ENCODE measurements around the gene METTL22. TPM values are rescaled to one million over a fixed set of nuclear protein-coding genes. Genes with fewer than 3 reads are reported as not detected.

The METTL22 gene
- total and polyA plus RNA-seq, 12 donors = 8.4 to 67.1 (median 25.3) TPM

DNA sequence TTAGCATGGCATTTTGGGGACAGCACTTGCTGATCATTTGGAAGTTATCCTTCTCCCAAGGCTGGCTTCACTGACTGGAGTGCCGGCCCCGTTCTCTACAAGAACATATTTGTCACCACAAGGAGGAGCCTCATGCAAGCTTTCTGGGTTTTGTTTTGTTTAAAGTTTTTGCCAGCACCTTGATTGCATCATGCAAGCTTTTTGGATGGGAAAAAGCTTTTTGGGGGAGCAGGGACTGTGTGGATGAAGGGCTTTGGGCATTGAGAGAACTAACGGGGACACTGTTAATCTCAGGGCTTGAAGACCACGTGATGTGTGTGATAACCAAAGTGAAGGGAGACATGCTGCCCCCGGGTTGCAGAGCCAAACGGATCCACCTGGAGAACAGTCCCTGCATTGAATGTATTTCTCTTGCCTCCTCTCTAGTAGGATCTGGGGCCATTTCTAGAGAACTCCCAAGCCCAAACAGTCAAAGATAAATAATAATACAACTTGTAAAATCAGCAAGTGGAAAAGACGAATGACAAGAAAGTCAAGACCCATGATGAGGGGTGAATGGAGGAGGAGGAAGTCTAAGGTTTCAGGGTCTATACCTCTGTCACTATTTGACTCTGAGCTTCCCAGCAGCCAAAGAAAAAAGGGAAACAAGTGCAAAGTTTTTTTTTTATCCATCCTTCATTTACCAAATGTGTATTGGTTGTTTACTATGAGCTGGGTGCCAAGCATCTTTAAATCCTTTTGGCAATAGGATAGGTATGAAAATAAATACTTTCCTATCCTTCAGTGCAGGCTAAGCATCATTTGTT, 48.4 kb upstream of the METTL22 start:
- DNase-seq = peak in 3 of 7 donors; percentile 20 to 34 (median 28)
- no peaks in the 10 kb centered on the region for H3K36me3 ChIP-seq (replicated peaks in 1 of 2)
- TF ChIP-seq POLR2A (IDR thresholded peaks at IDR 0.05) = no peak
- TF ChIP-seq, protein P1, sequence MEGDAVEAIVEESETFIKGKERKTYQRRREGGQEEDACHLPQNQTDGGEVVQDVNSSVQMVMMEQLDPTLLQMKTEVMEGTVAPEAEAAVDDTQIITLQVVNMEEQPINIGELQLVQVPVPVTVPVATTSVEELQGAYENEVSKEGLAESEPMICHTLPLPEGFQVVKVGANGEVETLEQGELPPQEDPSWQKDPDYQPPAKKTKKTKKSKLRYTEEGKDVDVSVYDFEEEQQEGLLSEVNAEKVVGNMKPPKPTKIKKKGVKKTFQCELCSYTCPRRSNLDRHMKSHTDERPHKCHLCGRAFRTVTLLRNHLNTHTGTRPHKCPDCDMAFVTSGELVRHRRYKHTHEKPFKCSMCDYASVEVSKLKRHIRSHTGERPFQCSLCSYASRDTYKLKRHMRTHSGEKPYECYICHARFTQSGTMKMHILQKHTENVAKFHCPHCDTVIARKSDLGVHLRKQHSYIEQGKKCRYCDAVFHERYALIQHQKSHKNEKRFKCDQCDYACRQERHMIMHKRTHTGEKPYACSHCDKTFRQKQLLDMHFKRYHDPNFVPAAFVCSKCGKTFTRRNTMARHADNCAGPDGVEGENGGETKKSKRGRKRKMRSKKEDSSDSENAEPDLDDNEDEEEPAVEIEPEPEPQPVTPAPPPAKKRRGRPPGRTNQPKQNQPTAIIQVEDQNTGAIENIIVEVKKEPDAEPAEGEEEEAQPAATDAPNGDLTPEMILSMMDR (IDR thresholded peaks at IDR 0.05) = peak; percentile 18 to 47 (median 35)
- no peak overlapping the region for H3K4me3 ChIP-seq
- intact Hi-C loops (cut with DNase I) = loop anchor here in 1 of 2 donors (5.0 kb wide), 1 partner anchor 84 kb away; no protein-coding TSS in a partner anchor
- no peaks in the 10 kb centered on the region for H3K9me3 ChIP-seq (replicated peaks in 1 of 3)
- 29 to 36% (median 30%) methylated on average over 7 of the region's 7 CpGs for WGBS, 4 donors
- no peaks in the 10 kb centered on the region for H3K4me1 ChIP-seq (replicated peaks in 1 of 2)
- peaks cover 4% of the 10 kb centered on the region for H3K27me3 ChIP-seq
- H3K27ac ChIP-seq = no peak overlapping the region

DNA sequence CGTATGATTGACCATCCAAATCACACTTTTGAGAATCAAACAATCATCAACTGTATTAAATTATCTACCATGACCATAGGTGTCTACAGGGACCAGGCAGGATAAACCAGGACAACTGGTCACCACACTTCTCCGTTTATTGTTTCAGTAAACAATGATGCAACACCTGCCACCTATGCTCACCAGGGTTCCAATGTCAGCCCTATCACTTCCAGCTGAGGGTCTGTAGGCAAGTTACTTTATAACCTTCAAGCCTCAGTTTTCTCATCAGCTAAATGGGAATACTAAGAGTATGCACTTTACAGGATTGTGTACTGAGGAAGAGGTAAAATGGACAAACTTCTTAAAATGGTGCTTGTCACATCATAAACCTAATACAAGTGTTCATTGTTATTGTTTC, 46.1 kb upstream of the METTL22 start:
- no peaks in the 10 kb centered on the region for H3K36me3 ChIP-seq (replicated peaks in 1 of 2)
- no peaks in the 10 kb centered on the region for H3K9me3 ChIP-seq (replicated peaks in 1 of 3)
- no peaks in the 10 kb centered on the region for H3K4me1 ChIP-seq (replicated peaks in 1 of 2)
- no peak overlapping the region for H3K4me3 ChIP-seq
- no peak for DNase-seq
- WGBS, 4 donors = 66 to 77% (median 71%) methylated on average over 2 of the region's 2 CpGs
- intact Hi-C loops (cut with DNase I) = no loop called here
- TF ChIP-seq, protein P1 (IDR thresholded peaks at IDR 0.05) = no peak
- TF ChIP-seq POLR2A (IDR thresholded peaks at IDR 0.05) = no peak
- no peak overlapping the region for H3K27ac ChIP-seq
- H3K27me3 ChIP-seq = peaks cover 4% of the 10 kb centered on the region

DNA sequence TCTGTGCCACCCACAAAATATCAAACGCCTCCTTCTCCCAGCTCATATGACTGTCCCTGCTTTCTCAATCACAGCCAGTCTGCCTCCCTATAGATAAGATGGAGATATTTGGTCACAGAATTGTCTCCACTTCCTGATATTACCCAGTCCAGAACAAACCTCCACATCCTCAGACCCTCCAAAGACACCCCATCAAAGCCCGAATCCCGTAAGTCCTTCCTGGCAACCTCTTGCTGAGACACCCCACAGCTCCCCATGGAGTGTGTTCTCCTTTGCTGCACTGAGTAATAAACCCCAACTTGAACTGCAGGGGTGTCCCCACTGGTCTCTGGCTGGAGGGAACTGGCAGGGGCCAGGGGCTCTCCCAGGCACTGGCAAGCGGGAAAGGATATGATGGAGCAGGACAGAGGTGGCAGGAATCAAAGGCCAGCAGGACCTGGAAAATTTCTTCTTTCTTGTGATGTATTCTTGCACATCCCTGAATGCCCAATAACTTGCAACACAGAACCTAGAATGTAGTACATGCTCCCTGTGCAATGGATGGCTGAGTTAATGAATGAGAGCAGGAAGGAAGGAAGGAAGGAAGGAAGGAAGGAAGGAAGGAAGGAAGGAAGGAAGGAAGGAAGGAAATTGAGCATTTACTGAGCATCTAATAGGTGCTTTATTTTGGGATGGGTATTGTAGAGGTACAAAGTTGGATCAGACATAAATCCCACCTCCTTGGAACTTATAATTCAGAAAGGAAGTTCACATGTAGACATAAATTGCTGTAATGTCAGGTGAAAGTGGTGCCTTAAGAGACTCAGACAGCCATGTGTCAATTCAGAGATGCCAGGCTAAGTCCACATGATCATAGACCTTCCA, 45.1 kb upstream of the METTL22 start:
- TF ChIP-seq POLR2A (IDR thresholded peaks at IDR 0.05) = no peak
- TF ChIP-seq, protein P1 (IDR thresholded peaks at IDR 0.05) = no peak
- Histone ChIP-seq H3K4me1 (replicated peaks in 1 of 2) (no peaks in the 10 kb centered on the region), H3K27ac (no peak overlapping the region), H3K36me3 (replicated peaks in 1 of 2) (no peaks in the 10 kb centered on the region), H3K4me3 (no peak overlapping the region), H3K9me3 (replicated peaks in 1 of 3) (no peaks in the 10 kb centered on the region), H3K27me3 (peaks cover 4% of the 10 kb centered on the region)
- 52 to 79% (median 73%) methylated on average over 4 of the region's 4 CpGs for WGBS, 4 donors
- intact Hi-C loops (cut with DNase I) = no loop called here
- no peak for DNase-seq

DNA sequence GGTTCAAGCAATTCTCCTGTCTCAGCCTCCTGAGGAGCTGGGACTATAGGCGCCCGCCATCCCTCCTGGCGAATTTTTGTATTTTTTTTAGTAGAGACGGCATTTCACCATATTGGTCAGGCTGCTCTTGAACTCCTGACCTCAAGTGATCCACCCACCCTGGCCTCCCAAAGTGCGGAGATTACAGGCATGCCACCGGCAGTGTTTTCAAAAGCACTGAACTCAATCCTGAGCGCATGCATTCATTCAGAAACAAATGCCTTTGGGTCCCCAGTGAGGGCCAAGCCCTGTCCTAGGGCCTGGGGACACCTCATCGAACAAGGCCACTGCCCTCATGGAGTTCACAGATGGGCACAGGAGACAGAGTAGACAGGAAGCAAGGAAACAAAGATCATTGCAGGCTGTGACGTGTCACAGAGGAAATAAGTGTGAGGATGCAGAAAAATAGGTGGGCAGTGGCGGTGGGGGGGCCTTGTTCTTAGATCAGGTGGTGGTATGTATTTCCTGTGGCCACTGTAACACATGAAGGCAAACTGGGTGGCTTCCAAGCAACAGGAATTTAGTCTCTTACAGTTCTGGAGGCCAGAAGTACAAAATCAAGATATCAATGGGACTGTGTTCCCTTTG, 43.7 kb upstream of the METTL22 start:
- no peaks in the 10 kb centered on the region for H3K36me3 ChIP-seq (replicated peaks in 1 of 2)
- WGBS, 4 donors = 71 to 79% (median 74%) methylated on average over 10 of the region's 10 CpGs
- TF ChIP-seq, protein P1 (IDR thresholded peaks at IDR 0.05) = no peak
- TF ChIP-seq POLR2A (IDR thresholded peaks at IDR 0.05) = no peak
- H3K4me1 ChIP-seq (replicated peaks in 1 of 2) = no peaks in the 10 kb centered on the region
- DNase-seq = no peak
- no peak overlapping the region for H3K4me3 ChIP-seq
- H3K27me3 ChIP-seq = peaks cover 4% of the 10 kb centered on the region
- H3K27ac ChIP-seq = no peak overlapping the region
- intact Hi-C loops (cut with DNase I) = no loop called here
- H3K9me3 ChIP-seq (replicated peaks in 1 of 3) = no peaks in the 10 kb centered on the region

All from adrenal gland (tissue), 12 donors.